Measurements from ENCODE around the gene SERGEF. TPM values are rescaled to one million over a fixed set of nuclear protein-coding genes. Genes with fewer than 3 reads are reported as not detected.
A peak's percentile ranks its signal among the peaks of the same experiment; 100 is the strongest.

The SERGEF gene
- total and polyA plus RNA-seq, 11 donors, result 11.6 to 55.0 (median 22.1) TPM

- no peak for ATAC-seq
- peaks cover 0 to 9% (median 0%) of the 10 kb centered on the region in 12 donors for H3K4me1 ChIP-seq
- 72 to 80% (median 74%) methylated on average over 4 to 10 of the region's 10 CpGs for WGBS, 4 donors
- H3K36me3 ChIP-seq, result no peaks in the 10 kb centered on the region
- H3K27ac ChIP-seq, result no peak overlapping the region
- no peak for TF ChIP-seq CTCF (IDR thresholded peaks at IDR 0.05)
- TF ChIP-seq POLR2A (IDR thresholded peaks at IDR 0.05), result no peak
- peaks cover 0 to 8% (median 0%) of the 10 kb centered on the region in 12 donors for H3K9me3 ChIP-seq
- H3K4me3 ChIP-seq, result no peak overlapping the region
- DNase-seq, result peak in 1 of 5 donors; percentile 4
- no peaks in the 10 kb centered on the region for H3K27me3 ChIP-seq
- intact Hi-C loops (cut with DNase I), result no loop called here
Observed at GRCh38 chr11:17753641-17754040, 259.2 kb downstream of the SERGEF start.

GRCh38 chr11:17753153-17753552 is 259.7 kb downstream of the SERGEF start:
- no peak overlapping the region for H3K27ac ChIP-seq
- no peak for TF ChIP-seq POLR2A (IDR thresholded peaks at IDR 0.05)
- no peak for TF ChIP-seq CTCF (IDR thresholded peaks at IDR 0.05)
- ATAC-seq (no peak), DNase-seq (peak in 3 of 5 donors; percentile 15 to 39 (median 18))
- no peaks in the 10 kb centered on the region for H3K27me3 ChIP-seq
- intact Hi-C loops (cut with DNase I), result no loop called here
- WGBS, 4 donors, result 63 to 74% (median 68%) methylated on average over 4 to 5 of the region's 5 CpGs
- no peaks in the 10 kb centered on the region for H3K36me3 ChIP-seq
- H3K4me3 ChIP-seq, result no peak overlapping the region
- H3K4me1 ChIP-seq, result peaks cover 0 to 9% (median 0%) of the 10 kb centered on the region in 12 donors
- H3K9me3 ChIP-seq, result peaks cover 0 to 3% (median 0%) of the 10 kb centered on the region in 12 donors

- Histone ChIP-seq H3K4me3 (no peak overlapping the region), H3K27me3 (no peaks in the 10 kb centered on the region), H3K9me3 (no peaks in the 10 kb centered on the region), H3K36me3 (no peaks in the 10 kb centered on the region), H3K4me1 (peaks cover 0 to 9% (median 0%) of the 10 kb centered on the region in 12 donors), H3K27ac (no peak overlapping the region)
- 72 to 80% (median 75%) methylated on average over 7 of the region's 7 CpGs for WGBS, 4 donors
- no peak for TF ChIP-seq CTCF (IDR thresholded peaks at IDR 0.05)
- TF ChIP-seq POLR2A (IDR thresholded peaks at IDR 0.05), result no peak
- intact Hi-C loops (cut with DNase I), result no loop called here
- no peak for ATAC-seq
- DNase-seq, result peak in 3 of 5 donors; percentile 0 to 50 (median 11)
Observed at GRCh38 chr11:17752144-17752543, 260.7 kb downstream of the SERGEF start.

- H3K27me3 ChIP-seq, result no peaks in the 10 kb centered on the region
- no peak for ATAC-seq
- intact Hi-C loops (cut with DNase I), result no loop called here
- TF ChIP-seq POLR2A (IDR thresholded peaks at IDR 0.05) (no peak), CTCF (IDR thresholded peaks at IDR 0.05) (no peak)
- no peaks in the 10 kb centered on the region for H3K36me3 ChIP-seq
- WGBS, 4 donors, result 75 to 85% (median 77%) methylated on average over 2 of the region's 2 CpGs
- H3K27ac ChIP-seq, result no peak overlapping the region
- no peak overlapping the region for H3K4me3 ChIP-seq
- no peaks in the 10 kb centered on the region for H3K9me3 ChIP-seq
- peaks cover 0 to 9% (median 0%) of the 10 kb centered on the region in 12 donors for H3K4me1 ChIP-seq
- peak in 1 of 5 donors; percentile 1 for DNase-seq
Observed at GRCh38 chr11:17751558-17751957, 261.3 kb downstream of the SERGEF start.

Data from heart left ventricle (tissue), 16 donors.